NCI-H2171 treated with DMSO at 0.1 percent for 48 hours (cell line): ENCODE results near the gene ZFPM1.
A peak's percentile ranks its signal among the peaks of the same experiment; 100 is the strongest.

Source experiments
- DNase-seq: peaks from one replicate; lab custom pipeline; 2025; lab: John Stamatoyannopoulos, UW

ZFPM1 gene

DNA sequence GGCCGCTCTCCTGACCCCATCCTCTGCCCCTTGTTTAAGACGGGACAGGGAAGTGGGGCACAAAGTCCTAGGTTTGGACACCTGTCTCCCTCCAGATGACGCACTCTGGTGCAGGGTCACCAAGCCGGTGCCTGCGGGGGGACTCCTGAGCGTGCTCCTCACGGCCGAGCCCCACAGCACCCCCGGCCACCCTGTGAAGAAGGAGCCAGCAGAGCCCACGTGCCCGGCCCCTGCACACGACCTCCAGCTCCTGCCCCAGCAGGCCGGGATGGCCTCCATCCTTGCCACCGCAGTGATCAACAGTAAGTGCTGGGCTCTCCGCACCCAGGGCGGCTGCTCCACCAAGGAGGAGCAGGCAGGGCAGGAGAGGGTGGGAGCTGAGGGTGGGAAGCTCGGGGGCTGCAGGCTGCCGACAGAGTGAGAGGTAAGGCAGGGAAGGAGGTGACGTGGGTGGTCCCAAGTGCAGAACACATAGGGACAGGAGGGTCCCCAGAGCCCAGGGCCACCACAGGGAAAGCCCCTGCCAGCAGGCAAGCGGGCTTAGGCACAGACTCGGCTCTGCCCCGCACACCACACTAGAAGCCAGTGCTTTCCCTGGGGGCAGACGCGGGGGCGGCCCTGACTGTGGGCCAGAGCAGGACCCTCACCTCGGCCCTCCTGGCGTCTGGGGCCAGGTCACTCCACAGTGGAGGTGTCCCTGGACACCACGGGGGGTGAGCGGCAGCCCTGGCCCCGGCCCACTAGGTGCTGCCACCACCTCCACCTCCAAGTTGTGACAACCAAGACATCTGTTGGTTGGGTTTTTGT, 75.1 kb downstream of the ZFPM1 start:
- no peak for DNase-seq

DNA sequence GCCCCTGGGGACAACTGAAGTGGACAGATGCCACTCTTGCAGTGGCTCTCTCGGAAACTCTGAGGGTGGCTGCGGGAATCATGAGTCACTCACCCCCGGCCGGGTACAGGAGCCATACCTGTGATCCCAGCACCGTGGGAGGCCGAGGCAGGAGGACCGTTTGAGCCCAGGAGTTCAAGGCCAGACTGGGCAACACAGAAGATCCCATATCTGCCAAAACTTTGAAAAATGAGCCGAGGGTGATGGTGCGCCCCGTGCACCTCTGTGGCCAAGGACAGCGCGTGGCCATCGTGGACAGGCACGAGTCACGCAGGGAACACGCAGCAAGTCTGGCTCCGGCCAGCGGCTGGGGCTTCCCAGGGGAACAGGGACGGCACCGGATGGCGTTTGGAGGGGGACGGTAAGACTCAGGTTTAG, 75.8 kb downstream of the ZFPM1 start:
- no peak for DNase-seq

DNA sequence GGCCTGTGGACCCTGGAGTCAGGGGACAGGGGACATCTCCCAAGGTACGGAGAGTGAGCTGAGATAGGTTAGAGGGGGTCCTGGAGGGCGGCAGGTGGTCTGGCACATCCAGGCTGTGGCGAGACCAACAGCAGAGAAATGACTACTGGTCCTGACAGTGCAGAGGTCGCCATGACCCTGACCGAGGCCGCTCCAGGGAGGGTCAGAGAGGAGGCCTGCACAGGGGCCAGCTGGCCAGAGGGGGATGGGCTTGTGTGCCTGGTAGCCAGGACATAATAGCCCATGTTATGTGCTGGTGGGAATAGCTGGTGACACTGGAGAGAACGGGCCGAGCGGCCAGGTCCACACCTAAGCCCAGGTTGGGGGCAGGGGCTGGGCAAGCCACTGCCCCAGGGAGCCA, 76.5 kb downstream of the ZFPM1 start:
- no peak for DNase-seq

DNA sequence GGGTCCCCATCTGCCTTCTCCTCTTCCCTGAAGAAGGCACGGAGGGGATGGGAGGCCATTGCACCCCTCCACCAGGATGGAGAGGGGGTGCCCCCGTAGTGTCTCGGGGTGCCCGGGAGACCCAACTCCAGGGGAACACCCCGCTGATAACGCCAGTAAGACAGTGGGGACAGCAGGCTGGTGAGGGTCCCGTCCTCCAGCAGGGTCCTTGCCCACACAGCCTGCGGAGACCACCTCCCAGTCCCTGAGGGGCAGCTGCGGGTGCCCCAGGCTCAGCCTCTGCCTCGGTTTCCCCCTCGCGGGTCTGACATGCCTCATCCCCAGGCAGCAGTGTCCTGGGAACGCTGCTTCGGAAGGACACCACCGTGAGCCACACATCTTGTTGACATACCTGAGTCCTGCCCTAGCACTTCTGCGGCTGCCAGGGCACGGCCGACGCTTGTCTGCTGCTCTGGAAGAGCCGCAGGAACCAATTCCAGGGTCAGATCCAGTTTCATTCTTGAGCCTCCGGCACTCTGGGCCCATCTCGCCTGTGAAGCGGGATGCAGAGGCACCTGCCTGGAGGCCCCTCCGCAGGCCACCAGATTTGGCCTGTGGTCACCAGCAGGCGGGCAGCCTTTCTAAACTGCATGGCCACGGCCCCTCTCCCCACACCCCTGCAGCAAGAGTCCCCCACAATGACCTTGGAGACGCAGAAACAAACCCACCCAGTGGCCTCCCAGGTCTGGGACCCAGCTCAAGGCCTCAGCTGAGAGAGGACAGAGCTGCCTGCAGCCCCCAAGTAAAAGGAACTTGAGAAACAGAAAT, 77.2 kb downstream of the ZFPM1 start:
- no peak for DNase-seq

DNA sequence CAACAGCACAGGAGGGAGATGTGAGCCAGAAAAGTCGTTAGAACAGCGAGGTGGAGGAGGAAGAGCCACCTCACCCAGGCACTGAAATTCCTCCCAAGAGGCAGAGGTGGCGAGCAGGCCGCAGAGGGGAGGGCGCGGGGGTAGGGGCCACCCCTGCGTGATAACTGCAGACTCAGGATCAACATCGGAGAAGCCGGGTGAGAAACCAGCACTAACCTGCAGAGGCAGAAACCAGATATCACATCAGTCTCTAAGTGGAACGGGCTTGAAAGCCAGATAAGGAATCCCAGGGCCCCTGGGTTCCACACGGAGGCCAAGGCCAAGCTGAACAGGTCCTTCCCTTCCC, 77.8 kb downstream of the ZFPM1 start:
- no peak for DNase-seq

DNA sequence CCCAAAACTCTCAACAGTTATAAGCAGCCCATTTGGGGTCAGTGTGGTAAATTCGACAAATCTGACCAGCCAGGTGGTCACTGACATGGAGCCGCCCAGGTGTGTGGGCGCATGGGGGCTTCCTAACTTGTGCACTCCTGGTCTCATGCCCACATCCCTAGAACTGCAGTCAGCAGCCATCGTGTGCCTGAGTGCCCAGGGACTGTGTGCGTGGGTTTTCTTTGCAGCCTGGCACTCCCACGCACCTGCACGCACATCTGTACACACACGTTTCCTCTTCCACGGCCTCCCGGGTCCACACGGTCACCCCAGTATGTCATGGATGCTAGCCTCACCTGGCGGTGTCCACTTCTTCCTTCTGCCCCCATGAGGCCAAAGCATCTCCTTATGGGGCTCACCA, 78.3 kb downstream of the ZFPM1 start:
- no peak for DNase-seq

DNA sequence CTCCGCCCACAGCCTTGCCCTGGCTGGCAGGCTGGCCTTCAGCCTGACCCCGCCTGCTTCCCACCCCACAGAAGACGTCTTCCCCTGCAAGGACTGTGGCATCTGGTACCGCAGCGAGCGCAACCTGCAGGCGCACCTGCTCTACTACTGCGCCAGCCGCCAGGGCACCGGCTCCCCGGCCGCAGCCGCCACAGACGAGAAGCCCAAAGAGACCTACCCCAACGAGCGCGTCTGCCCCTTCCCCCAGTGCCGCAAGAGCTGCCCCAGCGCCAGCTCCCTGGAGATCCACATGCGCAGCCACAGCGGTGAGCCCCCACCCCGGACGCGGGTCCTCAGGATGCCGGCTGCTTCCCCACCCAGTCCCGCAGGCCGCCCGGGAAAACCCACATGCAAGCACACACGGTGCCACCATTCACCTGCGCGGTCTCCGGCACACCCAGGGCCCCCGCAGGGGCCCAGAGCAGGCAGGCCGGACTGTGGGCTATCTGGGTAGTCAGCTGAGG, 78.9 kb downstream of the ZFPM1 start:
- DNase-seq = no peak

DNA sequence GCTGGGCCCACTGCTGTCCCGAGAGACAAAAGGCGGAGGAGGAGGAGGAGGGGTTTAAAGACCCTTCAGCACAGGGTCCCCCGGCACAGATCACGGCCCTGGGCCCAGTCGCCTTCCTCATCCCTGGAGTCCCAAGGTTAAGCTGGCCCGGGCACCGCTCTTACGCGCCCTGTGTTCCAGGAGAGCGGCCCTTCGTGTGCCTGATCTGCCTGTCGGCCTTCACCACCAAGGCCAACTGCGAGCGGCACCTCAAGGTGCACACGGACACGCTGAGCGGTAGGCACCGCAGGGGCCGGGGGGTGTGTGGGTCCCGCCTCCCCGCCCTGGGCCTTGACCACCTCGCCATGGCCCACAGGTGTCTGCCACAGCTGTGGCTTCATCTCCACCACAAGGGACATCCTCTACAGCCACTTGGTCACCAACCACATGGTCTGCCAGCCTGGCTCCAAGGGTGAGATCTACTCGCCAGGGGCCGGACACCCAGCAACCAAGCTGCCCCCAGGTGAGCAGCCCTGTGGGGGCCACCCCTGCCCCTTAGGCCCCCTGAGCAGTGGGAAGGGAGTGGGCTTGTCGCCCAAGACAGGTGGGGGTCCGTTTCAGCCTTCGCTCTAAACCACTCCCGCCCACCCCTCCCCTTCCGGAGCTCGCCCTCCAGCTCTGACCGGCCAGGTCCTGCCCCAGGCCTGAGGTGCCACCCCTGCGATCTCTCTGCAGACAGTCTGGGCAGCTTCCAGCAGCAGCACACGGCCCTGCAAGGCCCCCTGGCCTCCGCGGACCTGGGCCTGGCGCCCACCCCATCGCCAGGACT, 79.6 kb downstream of the ZFPM1 start:
- no peak for DNase-seq

DNA sequence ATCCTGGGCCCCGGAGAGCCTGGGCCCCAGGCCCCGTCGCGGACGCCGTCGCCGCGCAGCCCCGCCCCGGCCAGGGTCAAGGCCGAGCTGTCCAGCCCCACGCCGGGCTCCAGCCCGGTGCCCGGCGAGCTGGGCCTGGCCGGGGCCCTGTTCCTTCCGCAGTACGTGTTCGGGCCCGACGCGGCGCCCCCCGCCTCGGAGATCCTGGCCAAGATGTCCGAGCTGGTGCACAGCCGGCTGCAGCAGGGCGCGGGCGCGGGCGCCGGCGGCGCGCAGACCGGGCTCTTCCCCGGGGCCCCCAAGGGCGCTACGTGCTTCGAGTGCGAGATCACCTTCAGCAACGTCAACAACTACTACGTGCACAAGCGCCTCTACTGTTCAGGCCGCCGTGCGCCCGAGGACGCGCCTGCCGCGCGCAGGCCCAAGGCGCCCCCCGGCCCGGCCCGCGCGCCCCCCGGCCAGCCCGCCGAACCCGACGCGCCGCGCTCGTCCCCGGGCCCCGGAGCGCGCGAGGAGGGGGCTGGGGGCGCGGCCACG, 80.4 kb downstream of the ZFPM1 start:
- no peak for DNase-seq

DNA sequence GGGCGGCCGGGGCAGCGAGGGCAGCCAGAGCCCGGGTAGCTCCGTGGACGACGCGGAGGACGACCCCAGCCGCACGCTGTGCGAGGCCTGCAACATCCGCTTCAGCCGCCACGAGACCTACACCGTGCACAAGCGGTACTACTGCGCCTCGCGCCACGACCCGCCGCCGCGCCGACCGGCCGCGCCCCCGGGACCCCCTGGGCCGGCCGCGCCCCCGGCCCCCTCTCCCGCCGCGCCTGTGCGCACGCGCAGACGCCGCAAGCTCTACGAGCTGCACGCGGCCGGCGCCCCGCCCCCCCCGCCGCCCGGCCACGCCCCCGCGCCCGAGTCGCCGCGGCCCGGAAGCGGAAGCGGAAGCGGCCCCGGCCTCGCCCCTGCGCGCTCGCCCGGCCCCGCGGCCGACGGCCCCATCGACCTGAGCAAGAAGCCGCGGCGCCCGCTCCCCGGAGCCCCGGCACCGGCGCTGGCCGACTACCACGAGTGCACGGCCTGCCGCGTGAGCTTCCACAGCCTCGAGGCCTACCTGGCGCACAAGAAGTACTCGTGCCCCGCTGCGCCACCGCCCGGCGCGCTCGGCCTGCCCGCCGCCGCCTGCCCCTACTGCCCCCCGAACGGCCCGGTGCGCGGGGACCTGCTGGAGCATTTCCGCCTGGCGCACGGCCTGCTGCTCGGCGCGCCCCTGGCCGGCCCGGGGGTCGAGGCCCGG, 81.0 kb downstream of the ZFPM1 start:
- DNase-seq = no peak

DNA sequence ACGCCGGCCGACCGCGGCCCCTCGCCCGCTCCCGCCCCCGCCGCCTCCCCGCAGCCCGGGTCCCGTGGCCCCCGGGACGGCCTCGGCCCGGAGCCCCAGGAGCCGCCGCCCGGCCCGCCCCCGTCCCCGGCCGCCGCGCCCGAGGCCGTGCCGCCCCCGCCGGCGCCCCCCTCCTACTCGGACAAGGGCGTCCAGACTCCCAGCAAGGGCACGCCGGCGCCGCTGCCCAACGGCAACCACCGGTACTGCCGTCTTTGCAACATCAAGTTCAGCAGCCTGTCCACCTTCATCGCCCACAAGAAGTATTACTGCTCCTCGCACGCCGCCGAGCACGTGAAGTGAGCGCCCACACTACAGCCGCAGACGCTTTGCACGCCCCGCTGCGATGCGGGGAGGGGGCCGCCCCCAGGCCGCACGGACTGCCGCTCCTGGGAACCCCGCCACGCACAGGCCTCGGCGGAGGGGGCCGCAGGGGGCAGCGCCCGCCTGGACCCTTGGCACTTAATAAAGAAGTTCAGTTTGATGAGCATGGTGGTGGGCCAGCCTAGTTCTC, 81.6 kb downstream of the ZFPM1 start:
- no peak for DNase-seq

DNA sequence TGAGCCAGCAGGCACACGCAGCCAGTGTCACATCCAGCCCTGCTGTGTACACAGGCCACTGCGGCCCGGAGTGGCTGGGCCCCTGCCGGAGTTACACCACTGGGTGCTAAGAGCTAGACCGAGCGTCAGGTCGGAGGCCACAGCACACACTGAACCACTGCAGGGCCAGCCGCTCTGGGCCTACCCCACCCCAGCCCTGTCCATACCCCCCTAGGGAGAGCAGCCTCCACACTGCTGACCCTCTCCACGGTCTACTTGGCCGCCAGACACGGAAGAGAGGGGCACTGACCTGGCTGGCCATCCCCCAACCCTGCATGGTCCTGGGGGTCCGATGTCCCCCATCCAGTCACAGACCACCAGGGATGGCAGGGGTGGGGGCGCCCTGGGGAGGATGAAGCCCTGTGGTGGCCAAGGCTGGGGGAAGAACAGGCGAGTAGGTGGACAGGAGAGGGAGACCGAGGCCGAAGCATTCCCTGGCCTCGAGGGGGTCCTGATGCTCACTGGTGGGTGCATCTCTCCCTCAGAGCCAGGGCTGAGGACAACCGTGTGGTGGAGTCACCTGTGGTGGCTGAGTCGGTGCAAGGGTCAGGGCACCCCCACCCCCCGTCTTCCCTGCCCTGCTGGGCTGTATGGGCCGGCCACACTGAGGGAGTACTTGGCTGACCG, 82.2 kb downstream of the ZFPM1 start:
- DNase-seq = no peak

DNA sequence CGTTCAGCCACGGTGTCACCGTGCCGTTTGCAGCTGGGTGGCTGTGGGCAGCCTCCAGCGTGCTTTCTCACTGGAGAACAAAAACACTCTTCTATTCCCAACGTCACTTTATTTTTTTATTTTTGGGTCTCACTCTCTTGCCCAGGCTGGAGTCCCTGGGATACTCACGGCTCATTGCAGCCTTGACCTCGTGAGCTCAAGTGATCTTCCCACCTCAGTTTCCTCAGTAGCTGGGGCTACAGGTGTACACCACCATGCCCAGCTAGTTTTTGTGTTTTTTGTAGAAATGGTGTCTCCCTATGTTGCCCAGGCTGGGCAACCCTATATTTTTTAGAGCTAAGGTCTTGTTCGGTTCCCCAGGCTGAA, 82.8 kb downstream of the ZFPM1 start:
- no peak for DNase-seq

DNA sequence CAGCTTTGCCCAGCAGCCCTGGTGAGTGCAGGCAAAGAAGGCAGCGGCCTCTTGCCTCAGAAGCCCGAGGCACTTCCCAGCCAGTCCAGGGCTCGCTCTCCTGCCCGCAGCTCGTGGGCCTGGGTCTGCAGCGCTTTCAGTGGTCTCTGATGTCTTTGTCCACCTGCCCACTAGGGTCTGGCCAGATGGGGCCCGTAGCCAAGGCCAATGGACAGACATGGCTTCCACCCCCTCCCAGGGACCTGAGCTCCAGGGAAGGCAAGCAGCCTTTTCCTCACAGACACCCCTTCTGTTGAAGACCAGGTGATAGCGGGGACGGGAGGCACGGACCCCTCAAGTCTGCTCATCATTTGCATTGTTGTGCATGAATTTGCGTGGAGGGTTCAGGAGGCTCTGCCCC, 83.4 kb downstream of the ZFPM1 start:
- DNase-seq = no peak

DNA sequence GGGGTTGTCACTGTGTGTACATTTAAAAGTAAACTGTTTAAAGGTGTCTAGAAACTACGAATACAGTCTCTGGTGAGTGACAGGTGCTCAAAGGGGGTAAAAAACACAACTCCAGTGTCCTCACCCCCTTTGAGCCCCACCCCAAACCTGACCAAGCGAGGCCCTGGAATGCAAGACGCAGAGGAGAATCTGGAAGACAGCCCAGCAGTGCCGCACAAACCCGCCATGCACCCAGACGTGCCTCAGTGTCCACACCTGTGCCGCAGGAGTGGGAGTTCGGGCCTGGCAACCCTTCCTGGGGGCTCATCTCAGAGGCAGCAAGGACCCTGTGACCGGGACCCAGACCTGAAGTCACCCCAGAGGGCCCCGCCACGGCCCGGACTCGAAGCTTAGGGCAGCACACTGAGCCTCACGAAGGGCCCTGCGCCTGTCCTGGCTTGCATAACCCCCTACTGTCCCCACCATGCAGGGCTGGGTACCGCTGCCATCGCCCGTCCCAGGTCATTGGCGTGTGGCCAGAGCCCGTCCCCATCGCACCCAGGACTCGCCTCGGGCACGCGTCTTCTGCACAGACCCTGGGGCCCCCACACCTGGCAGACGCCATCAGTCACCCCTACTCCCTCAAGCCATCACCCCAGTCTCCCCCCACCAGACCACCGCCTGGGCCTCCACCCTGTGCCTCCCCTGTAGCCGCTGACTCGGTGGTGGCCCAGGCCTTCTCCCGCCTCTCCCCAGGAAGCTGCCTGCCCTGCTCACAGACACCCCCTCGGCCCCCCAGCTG, 84.1 kb downstream of the ZFPM1 start:
- no peak for DNase-seq

DNA sequence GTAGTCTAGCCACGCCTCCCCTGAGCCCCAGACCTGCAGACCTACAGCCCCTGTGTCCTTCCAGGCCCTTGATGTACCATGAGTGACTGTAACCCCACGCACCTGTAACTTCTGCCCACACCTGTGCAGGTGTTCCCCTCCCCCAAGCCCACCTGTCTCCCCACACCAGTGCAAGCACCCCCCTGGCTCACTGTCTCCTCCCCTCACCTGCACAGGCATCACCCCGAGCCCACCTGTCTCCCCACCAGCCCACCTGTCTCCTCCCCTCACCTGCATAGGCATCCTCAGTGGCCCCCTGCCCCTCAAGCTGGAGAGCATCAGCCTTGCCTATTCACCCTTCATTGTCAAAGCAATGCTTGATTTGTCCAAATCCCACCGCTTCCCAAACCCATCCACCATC, 84.8 kb downstream of the ZFPM1 start:
- DNase-seq = peak; percentile 37

DNA sequence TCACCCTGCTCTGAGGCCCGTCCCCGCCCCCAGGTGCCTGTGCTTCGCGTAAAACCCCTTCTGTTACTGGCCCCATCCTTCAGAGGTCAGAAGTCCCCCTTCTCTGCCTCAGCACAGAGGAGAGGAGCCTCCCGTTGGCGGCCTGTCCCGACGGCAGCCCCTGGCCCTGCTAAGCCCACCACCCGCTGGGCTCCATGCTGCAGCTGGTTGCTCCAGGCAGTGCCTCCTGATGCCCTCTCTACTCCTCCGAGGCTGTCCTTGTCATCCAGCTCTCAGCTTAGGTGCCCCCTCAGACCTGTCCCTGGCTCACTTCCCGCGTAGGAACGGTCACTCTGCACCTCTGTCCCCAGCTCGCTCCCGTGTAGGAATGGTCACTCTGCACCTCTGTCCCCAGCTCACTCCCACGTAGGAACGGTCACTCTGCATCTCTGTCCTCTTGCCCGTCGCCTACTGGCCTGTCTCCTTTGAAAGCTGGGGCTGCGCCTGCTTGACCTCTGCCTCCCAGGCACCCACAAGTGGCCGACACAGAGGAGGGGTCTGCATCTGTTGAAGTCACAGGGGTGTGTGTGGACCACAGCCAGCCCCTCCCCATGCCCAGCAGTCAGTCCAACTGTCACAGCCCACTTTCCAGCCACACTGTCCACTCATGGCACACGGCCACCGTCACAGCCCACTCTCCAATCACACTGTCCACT, 85.4 kb downstream of the ZFPM1 start:
- no peak for DNase-seq

DNA sequence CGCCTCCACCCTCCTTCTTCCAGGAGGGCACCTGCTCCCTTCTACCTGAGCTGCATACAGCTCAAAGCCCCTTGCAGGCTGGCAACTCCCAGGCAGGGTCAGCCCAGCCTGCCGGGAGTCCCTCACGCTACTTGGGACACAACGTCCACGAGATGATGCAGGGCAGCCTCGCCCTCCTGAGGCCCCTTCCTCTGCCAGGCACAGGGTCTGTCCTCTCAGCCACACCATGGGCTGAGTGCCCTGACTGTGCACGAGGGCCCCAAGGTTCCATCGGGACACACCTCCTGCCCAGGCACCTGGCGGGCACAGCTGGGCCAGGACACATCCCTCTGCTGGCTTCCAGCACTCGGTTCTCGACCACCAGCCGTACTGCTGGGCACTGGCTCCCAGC, 86.2 kb downstream of the ZFPM1 start:
- DNase-seq = no peak

DNA sequence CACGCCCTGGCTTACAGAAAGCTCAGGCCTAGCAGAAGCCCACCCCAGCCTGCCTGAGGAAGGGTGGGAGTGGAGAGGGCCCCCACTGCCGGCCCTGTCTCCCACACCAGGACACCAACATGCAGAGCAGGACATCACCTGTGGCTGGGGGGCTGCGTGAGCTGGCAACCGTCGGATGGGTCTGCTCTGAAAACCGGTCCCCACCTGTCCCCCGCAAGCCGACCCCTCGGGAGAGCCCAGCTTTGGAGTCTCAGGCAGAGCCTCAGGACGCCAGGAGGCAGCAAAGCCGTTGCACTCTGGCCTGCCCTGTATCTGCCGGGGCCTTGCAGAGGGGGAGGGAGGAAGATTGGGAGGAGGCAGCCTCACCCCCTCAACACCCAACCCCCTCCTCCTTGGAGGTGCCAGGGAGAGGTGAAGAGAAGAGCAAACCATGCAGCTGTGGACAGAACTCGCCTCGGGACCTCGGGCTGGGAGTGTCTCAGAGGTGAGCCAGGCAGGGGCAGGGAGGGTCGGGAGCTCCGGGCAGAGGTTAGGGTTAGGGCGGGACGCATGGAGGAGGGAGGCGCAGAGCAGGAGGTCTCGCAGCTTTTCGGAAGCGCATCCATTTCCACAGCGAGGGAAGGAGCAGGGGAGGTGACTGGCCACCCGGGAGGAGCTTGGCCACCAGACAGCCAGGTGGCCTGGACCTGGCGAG, 86.7 kb downstream of the ZFPM1 start:
- DNase-seq = no peak
